Liver (tissue), 2 donors: Measurements from ENCODE around the gene TMOD4.

Experiments used
- CTCF ChIP-seq: fragments of 150-350 bp; IDR thresholded peaks from 2 replicates; pipeline ENCODE4 v1.5.1; 2017; ENCODE audit warnings: improper control_type of control experiment, low read depth, low read length; ENCODE audit not compliant: missing input control
- YY1 ChIP-seq: IDR thresholded peaks from 2 replicates; pipeline ENCODE4 v1.6.1; 2016; ENCODE audit warnings: antibody characterized with exemption, mild to moderate bottlenecking
- ZBTB33 ChIP-seq: IDR thresholded peaks from 2 replicates; pipeline ENCODE4 v1.6.1; 2016; ENCODE audit warnings: antibody characterized with exemption
- donor health status: healthy.

GRCh38 chr1:151157067-151157531 is 18.7 kb downstream of the TMOD4 start:
- TF ChIP-seq YY1 (no peak), CTCF (no peak), ZBTB33 (no peak)
